GM18873 (cell line): Measurements from ENCODE around the gene WRAP53.
"Not testable (repeated sequence)": the region's sequence is repeated elsewhere in the genome, so short reads cannot be mapped to it uniquely, and the experiment has no call there.

Experiments used
- ATAC-seq: cut with Tn5 transposase; IDR thresholded peaks from one replicate; pipeline ENCODE4 v1.9.1; 2021; ENCODE audit warnings: mild to moderate bottlenecking, moderate library complexity, moderate number of reproducible peaks; ENCODE audit not compliant: unreplicated experiment, low FRiP score

Gene WRAP53

DNA sequence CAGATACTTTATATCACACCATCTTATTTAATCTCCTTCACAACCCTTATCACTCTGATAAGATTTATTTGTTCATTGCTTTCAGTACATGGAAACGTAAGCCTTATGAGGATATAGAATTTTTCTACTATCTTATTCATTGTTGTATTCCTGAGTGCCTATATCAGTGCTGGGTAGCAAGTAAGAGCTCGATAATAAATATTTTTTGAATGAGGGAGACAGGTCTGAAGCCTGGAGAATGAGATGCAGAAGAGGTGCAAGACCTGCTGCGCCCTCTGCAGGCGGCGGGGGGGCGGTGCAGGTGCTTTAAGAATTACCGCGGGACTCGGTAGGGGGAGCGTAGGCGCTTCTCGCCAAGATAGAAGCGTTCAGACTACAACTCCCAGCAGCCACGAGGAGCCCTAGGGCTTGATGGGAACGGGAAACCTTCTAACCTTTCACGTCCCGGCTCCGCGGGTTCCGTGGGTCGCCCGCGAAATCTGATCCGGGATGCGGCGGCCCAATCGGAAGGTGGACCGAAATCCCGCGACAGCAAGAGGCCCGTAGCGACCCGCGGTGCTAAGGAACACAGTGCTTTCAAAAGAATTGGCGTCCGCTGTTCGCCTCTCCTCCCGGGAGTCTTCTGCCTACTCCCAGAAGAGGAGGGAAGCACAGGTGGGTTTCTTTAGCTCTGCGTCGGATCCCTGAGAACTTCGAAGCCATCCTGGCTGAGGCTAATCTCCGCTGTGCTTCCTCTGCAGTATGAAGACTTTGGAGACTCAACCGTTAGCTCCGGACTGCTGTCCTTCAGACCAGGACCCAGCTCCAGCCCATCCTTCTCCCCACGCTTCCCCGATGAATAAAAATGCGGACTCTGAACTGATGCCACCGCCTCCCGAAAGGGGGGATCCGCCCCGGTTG is at the start of gene WRAP53:
Gene WRAP53, plus strand, starts transcription at position 570 of the 900 bp plus-strand sequence. Its CDS starts 172 bp downstream, at position 742.
- peak; percentile 44 for ATAC-seq

DNA sequence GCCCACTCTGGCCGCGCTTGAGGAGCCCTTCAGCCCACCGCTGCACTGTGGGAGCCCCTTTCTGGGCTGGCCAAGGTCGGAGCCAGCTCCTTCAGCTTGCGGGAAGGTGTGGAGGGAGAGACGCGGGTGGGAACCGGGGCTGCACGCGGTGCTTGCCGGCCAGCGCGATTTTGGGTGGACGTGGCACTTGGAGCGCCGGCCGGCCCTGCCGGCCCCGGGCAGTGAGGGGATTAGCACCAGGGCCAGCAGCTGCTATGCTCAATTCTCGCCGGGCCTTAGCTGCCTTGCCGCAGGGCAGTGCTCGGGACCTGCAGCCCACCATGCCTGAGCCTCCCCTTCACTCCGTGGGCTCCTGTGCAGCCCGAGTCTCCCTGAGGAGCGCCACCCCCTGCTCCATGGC is 47.5 kb upstream of the WRAP53 start:
- ATAC-seq, result no peak

DNA sequence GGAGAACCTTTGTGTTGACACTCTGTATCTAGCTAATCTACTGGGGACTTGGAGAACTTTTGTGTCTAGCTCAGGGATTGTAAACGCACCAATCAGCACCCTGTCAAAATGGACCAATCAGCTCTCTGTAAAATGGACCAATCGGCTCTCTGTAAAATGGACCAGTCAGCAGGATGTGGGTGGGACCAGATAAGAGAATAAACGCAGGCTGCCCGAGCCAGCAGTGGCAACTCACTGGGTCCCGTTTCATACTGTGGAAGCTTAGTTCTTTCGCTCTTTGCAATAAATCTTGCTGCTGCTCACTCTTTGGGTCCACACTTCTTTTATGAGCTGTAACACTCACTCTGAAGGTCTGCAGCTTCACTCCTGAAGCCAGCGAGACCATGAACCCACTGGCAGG is 46.6 kb upstream of the WRAP53 start:
- ATAC-seq, result not testable (repeated sequence)

DNA sequence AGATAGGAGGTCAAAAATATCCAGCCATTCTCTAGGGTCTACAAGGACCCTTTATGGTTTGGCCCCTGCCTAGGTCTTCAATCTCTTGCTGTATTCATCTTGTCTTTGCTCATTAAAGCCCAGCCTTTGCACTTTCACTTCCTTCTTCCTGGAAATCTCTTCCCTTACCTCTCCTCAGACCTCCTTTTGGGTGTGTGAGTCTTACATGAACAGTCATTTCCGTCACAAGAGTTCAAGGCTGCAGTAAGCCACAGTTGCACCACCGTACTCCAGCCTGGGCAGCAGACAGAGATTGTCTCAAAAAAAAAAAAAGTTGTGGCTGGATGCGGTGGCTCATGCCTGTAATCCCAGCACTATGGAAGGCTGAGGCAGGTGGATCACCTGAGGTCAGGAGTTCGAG is 43.5 kb upstream of the WRAP53 start:
- no peak for ATAC-seq

DNA sequence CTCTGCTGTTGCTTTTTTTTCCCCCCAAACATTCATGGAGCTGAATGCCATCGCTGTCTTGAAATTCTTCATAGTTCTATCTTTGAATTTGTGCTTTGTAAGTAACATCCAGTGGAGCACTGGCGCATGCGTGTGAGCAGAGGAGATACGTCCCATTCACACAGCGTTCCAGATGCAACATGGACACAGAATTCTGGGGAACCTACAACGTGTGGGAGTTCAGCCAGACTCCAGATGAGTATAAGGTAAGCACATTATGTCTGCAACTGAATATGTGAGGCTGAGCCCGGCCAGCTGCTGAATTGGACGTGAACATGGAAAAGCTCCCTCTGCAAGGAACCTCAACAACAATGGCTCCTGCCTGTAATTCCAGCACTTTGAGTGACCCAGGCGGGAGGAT is 41.8 kb upstream of the WRAP53 start:
- ATAC-seq, result no peak

DNA sequence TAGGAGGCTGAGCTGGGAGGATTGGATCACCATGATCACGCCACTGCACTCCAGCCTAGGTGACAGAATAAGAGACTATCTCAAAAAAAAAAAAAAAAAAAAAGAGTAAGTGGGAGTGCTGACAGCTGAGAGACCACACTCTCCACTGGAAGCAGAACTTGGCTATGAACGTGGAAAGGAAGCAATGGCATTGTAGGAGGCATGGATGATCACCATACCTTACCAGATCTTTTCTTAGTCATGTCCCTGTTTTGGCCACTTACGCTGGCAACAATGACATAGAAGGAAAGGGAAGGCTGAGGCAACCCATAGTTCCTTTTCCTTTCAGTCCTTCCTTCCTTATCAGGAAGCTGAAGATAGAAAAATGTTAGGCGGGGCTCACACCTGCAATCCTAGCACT is 41.3 kb upstream of the WRAP53 start:
- no peak for ATAC-seq

DNA sequence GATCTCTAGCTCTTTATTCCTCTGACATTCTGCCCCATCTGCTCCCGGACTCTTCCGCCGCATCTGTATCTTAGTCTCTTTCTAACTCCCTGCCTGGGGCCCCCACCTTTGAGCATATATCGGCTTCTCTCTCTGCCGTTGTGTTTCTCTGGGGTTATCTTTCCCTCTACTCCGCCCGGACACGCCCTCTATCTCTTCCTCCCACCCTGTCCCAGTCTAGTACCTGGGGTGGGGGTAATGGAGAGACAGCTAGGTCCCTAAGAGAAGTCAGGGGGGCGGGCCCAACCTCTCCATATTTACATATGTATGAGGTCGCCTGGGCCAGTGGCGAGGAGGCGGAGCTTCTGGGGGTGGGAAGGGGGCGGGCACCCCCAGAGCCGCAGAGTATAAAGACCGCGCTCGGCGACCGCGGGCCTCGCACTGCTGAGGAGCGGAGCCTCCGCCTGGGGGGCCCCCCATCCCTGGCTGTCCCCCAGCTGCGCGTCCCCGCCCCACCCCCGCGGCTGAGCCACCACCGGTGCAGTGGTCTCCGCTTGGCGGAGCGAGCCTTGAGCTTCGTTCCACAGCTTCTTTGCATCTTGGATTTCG is 37.7 kb upstream of the WRAP53 start, which contains the start of gene ATP1B2:
Gene ATP1B2, plus strand, starts transcription at position 418 of the 588 bp plus-strand sequence. CDS start 593 bp downstream, outside the sequence.
- no peak for ATAC-seq

DNA sequence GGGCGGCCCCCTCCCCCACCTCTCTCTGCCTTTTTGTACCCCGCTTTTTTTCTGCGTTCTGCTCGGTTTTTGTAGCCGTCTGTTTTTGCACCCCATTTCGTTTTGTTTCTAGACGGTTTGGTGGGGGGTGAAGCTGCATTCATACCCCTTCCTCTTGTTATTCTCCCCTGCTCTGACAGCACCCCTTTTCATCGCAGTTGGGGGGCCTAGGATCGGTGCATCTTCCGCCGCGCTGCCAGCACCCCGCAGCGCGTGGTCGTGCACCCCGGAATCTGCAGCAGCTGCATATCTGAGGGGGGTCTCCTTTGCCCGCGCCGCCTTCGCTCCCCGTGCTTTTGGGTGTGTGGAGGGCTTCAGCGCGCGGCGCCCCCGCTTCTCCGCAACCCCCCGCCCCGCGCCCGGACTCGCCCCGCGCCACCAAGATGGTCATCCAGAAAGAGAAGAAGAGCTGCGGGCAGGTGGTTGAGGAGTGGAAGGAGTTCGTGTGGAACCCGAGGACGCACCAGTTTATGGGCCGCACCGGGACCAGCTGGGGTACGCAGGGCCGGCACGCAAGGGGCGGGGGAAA is 37.1 kb upstream of the WRAP53 start:
- no peak for ATAC-seq

DNA sequence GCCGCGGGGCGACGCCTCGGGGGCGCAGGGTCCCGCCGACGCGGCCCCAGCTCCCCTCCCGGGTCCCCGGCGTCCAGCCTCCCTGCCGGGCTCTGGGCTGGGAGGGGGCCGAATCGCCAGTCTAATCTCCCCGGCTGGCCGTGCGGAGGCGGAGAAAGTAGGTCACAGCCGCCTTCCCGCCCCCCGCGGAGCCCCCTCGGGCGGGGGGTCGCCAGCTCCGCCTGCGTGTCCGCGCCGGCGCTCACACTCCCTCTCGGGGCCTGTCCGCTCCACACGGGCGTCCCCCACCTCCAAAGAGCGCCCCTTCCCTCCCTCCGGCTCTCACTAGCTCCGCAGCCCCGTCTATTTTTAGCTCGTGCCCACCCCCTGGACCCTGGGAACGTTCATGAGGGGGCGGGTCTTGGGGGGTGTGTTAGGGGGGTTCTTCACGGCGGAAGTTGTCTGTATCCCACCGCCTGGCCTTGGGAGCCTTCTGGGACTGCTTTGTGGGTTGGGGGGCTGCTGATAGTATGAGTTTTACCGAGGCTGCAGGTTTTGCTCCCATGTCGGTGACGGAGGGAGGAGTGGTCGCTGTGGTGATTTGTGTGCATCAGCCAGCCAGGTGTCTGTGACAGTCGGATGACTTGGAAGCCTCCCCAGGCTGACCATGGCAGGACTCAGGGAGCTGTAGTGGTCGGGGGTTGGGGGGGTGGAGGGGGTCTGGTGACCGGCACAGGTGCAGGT is 36.5 kb upstream of the WRAP53 start:
- no peak for ATAC-seq

DNA sequence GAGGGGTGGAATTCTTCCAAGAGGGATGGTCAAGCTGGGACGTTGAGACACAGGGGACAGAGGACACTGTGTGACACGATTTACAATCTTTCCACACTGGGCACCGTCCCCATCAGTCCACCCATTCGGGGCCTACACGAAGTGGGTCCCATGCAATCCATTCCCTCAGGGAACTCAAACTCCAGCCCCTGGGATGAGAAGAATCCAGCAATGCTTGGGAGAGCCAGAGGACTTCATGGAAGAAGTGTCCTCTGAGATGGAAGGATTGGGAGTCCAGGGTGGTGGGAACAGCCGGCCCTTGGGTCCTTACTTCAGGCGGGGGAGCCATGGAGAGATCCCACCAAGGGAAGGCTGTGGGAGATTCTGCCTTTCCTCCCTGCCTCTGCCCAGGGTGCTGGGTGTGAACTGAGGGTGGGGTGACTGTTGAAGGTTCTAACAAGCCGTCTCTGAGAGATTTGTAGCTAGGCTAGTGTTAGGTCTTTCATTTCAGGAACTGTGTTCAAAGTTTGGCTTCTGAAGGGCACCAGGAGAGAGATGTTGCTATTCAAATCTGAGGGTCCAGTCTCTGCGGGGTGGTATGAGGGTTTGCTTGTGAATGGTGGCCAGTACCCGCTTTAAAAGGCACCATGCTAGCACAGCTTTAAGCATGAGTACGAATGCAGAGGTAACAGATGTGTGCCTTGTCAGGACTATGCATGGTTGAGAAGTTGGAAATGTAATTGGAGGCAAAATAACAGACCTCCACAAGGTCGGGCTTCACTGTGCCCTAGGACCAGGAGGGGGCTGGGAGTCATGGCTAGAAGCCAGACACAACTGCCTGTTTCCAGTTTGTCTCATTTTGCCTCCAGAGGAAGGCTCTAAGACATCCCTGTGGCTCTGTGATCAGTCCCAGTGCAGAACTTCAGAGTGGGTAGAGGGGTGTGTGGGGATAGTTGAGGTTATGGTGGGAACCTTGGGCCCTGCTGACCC is 35.6 kb upstream of the WRAP53 start:
- no peak for ATAC-seq

DNA sequence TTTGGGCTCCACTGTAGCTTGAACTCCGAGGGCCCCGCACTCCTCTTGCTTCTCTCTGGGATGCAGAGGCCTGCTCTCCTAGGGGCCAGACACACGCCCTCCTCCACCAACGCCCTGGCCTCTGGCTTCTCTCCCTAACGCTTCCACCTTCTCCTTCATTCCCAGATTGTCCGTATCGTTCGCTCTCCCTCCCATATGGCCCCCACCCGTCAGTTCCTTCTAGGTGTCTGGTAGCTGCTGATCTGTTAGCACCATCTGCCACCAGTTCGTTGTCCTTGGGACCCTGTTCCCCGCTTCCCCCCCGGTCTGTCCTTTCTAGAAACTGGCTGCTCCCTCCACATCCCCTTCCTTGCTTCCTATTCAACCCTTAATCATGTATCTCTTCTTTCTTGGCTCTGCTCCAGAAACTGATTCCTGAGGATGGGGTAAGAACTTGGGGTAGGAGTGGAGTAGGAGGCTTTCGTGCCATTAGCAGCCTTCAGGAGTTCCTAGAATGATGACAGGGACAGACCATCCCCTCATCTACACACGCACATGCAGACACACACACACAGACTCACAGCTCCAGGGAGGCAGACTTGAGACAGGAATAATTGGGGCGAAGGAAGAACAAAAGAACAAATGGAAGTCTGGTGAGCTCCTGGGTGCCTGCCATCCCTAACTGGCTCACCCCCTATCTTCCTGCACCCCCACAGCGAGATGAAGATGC is 33.3 kb upstream of the WRAP53 start:
- ATAC-seq, result no peak

DNA sequence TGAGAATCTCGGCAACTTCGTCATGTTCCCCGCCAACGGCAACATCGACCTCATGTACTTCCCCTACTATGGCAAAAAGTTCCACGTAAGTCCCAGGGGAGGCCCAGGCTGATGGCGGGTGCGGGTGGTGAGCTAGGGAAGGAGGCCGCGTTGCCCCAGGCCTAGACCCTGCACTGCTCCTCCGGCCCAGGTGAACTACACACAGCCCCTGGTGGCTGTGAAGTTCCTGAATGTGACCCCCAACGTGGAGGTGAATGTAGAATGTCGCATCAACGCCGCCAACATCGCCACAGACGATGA is 32.8 kb upstream of the WRAP53 start:
- ATAC-seq, result no peak

DNA sequence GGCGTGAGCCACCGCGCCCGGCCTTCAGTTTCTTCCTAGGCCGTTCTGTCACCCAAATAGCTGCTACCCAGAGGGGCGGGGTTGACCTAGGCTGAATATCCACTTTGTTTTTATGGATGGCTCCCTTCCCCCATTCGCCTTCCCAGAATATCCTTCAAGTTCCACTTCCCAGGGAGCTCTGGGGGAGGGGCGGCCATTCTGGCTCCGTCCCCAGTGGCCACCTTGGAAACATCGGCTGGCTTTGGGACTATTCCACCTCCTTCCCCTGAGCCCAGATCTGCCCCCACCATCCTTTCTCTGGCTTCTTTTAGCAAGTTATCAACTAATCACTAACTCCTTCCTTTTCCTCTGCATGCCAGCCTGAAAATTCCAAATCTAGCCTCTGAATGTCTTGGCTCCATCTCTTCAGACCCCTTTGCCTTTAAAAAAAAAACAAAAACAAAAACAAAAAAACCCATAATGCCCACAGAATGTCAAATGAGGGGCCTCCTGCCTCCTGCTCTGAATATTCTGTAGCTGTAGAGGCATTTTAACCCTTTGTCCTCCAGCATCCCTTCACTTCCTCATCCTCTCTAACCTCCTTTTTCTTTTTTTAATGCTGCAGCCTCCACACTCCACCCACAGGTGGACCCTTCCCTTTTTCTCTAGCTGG is 31.2 kb upstream of the WRAP53 start:
- no peak for ATAC-seq

DNA sequence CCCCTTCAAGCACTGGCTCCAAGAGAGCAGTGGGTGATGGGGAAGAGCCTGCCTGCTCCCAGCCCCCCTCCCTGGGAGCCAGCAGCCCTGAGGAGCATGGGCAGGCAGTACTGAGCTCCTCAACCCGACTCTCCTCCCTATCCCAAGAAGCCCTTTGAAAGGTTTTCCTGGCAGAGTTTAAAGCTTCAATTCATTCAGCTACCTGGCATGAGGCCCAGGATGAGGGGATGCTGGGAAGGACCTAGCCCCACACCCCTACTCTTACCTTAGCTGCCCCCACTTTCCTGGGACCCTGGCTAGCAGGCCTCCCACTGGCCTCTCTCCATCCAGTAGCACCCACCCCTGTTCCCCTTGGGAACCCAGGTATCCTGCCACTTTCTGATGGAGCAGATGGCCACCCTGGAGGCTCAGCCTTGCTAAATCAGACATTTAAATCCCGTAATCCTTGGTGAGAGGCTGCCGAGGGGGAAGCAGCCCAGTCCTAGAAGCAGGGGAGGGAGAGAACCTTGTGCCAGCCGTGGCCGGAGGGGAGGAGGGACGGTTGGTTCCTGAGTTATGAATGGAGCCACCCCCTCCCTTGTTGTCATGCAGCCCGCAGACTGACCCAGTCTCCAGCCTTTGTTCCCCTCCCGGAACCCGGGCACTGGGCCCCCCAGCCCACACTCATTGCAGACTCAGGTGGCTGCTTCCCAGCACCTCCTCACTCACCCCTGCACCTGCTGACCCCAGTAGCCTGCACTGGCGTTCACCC is 20.4 kb upstream of the WRAP53 start:
- no peak for ATAC-seq

DNA sequence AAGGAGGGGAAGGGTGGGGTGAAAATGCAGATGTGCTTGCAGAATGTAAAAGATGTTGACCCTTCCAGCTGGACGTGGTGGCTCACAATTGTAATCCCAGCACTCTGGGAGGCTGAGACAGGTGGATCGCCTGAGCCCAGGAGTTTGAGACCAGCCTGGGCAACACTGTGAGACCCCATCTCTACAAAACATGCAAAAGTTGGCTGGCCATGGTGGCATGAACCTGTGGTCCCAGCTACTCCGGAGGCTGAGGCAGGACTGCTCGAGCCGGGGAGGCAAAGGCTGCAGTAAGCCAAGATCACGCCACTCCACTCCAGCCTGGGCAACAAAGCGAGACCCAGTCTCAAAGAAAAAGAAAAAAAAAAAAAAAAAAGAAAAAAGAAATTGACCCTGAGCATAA is 19.8 kb upstream of the WRAP53 start:
- ATAC-seq, result no peak

DNA sequence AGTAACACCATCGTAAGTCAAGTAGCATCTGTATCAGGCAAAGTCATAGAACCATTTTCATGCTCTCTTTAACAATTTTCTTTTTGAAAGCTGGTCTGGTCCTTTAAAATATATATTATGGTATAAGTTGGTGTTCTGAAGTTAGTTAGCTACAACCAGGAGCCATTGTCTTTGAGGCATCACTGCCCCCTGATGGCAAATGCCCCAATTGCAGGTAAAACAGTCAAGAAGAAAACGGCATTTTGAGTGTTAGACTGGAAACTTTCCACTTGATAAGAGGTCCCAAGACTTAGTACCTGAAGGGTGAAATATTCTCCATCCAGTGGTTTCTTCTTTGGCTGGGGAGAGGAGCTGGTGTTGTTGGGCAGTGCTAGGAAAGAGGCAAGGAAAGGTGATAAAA is 15.0 kb upstream of the WRAP53 start:
- no peak for ATAC-seq

DNA sequence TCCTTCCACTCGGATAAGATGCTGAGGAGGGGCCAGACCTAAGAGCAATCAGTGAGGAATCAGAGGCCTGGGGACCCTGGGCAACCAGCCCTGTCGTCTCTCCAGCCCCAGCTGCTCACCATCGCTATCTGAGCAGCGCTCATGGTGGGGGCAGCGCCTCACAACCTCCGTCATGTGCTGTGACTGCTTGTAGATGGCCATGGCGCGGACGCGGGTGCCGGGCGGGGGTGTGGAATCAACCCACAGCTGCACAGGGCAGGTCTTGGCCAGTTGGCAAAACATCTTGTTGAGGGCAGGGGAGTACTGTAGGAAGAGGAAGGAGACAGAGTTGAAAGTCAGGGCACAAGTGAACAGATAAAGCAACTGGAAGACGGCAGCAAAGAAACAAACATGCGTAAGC is 13.3 kb upstream of the WRAP53 start:
- no peak for ATAC-seq

DNA sequence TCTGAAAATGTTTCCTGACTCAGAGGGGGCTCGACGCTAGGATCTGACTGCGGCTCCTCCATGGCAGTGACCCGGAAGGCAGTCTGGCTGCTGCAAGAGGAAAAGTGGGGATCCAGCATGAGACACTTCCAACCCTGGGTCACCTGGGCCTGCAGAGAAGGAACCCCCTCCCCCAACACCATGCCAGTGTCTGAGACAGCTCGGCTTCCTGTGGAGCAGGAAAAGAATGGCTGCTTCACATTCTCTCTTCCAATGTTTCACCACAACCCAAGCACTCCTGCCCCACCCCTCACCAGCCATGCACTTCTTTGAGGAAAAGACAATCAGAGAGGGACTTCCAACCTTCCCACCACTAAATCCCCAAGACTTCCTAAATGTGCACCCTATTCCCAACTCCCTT is 11.7 kb upstream of the WRAP53 start:
- no peak for ATAC-seq
